VCaP (cell line): Measurements from ENCODE around the gene ITGAV.

Experiments
- H3K27ac ChIP-seq: fragments of 450-650 bp; 2 replicates; pipeline ENCODE4 v1.5.1; 2017
- TF ChIP-seq, protein P1 (sequence below): fragments of 450-650 bp; conservative IDR thresholded peaks from 2 replicates; pipeline ENCODE4 v1.5.1; 2017; ENCODE audit warnings: mild to moderate bottlenecking, moderate library complexity

ITGAV gene

GRCh38 chr2:186554429-186554828, 35.4 kb upstream of the ITGAV start:
- no peak overlapping the region for H3K27ac ChIP-seq
- TF ChIP-seq, protein P1, sequence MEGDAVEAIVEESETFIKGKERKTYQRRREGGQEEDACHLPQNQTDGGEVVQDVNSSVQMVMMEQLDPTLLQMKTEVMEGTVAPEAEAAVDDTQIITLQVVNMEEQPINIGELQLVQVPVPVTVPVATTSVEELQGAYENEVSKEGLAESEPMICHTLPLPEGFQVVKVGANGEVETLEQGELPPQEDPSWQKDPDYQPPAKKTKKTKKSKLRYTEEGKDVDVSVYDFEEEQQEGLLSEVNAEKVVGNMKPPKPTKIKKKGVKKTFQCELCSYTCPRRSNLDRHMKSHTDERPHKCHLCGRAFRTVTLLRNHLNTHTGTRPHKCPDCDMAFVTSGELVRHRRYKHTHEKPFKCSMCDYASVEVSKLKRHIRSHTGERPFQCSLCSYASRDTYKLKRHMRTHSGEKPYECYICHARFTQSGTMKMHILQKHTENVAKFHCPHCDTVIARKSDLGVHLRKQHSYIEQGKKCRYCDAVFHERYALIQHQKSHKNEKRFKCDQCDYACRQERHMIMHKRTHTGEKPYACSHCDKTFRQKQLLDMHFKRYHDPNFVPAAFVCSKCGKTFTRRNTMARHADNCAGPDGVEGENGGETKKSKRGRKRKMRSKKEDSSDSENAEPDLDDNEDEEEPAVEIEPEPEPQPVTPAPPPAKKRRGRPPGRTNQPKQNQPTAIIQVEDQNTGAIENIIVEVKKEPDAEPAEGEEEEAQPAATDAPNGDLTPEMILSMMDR = no peak

DNA sequence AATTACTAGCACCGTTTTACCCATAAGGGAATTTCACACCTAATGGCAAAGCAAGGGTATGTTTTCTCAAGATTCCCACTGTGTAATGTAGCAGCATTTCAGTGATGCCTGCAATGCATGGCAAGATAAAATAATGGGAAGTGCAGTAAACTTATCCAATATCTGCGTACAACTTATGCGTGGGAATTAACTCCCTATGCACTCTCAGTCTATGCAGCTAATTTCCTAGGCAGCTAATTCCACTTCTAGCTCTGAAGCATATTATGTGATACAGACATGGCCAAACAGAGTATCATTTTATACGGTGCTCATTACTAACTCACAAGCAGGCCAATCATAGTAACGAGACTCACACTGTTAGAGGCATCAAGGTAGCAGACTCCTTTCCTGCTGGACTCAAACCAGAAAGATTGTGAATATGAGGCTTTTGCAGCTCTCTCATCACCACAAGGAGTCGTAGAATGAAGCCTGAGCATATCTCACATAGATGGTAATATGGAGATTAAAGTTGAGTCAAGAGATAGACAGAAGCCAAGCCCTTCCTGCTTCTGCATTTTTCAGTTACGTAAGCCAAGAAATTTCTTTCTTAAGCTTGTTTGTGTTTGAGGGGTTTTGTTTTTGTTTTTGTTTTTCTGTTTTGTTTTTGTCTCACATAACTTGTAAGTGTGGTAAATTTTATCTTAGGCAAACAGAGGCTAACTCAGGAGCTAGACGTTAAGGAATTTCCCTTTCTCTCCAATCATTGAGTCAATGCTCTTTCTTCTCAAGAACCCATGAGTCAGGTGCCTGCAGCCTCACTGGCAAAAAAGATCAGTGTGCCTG, 34.8 kb upstream of the ITGAV start:
- TF ChIP-seq, protein P1 = no peak
- H3K27ac ChIP-seq = no peak overlapping the region

DNA sequence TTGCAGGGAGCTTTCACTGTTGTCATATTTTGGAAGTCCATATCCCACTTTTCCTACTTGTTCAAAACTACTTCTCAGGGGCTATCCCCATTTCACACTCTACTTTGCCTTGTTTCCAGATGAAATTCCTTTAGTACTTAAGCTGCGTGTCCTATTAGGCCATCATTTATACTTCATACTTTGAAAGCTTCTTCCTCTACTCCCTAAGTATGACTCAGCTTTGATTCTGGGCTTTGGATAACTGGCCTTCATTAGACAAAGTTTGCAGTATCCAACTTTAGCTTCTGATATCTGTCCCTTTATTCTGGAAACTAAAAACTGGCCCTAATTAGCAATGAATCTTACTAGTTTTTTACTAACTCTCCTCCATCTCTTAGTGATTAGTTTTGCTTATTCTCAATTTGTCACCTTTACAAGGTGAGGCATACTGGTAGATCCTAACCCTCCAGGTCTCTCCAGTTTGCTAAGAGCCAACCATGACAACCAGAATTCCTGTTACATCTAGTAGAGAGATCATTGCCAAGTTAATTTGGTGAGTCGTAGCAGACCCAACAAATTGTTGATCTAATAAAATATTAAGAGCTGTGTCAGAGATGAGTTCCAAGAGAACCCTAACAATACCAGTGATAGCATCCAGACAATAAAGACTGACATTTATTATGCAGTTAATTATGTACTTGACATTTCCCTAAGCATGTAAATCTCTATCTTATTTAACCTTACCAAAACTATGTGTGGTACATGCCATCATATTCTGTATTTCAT, 31.2 kb upstream of the ITGAV start:
- TF ChIP-seq, protein P1 = no peak
- H3K27ac ChIP-seq = no peak overlapping the region

GRCh38 chr2:186559370-186559769, 30.5 kb upstream of the ITGAV start:
- H3K27ac ChIP-seq = no peak overlapping the region
- TF ChIP-seq, protein P1 = no peak

GRCh38 chr2:186559848-186560247, 30.0 kb upstream of the ITGAV start:
- TF ChIP-seq, protein P1 = no peak

DNA sequence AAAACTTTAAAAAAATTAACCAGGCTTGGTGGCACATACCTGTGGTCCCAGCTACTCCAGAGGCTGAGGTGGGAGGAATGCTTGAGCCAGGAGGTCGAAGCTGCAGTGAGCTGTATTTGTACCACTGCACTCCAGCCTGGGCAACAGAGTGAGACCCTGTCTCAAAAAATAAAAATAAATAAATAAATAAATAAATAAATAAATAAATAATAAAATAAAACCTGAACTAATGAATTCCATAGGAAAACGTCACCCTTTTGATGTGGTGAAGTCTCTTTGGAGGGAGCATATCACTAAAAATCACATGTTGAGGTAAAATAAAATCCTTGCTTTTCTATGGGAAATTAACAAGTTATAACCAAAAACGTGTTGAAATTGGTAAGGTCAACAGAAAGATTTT, 29.6 kb upstream of the ITGAV start:
- H3K27ac ChIP-seq = no peak overlapping the region
- TF ChIP-seq, protein P1 = no peak

More at GRCh38 chr2:186559848-186560247, 30.0 kb upstream of the ITGAV start:
- H3K27ac ChIP-seq = no peak overlapping the region

DNA sequence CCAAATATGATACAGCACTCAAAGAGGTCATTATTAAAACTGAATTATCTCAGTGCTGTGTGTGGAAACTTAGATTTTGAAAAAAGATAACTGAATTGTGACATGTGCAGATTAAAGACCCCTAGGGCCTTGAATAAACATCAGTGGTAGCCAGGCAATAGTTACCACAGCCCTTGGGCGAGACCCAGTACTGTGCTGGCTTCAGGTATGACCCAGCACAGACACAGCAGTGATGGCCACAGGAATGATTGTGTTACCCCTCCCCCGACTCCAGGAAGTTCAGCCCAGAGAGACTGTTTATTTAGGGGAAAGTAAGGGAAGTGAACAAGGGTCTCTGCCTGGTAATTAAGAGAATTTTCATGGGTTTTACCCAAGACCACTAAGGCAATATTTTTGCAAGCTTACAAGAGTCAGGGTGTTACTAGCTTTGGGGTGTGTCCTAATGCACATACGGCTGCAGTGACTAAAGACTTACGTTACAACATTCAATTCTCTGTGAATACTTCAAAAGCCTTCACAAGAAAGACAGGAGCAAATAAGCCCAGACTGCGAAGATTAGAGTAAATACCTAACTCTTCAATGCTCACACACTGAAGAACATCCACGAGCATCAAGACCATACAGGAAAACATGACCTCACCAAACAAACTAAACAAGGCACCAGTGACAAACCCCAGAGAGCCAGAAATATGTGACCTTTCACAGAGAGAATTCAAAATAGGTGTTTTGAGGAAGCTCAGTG, 28.2 kb upstream of the ITGAV start:
- TF ChIP-seq, protein P1 = no peak
- H3K27ac ChIP-seq = no peak overlapping the region
